ENCODE measurements around the gene CCDC9B. TPM values are rescaled to one million over a fixed set of nuclear protein-coding genes. Genes with fewer than 3 reads are reported as not detected.

Gene CCDC9B
- polyA plus RNA-seq, 1 donor = 7.2 TPM

GRCh38 chr15:40345225-40345866, 4.6 kb upstream of the CCDC9B start:
- peak overlapping the region; percentile 99 for H3K27ac ChIP-seq (ENCODE audit: low read length)
- no peaks in the 10 kb centered on the region for H3K36me3 ChIP-seq (ENCODE audit: control insufficient read depth, insufficient read depth, low read length)
- no peaks in the 10 kb centered on the region for H3K27me3 ChIP-seq (ENCODE audit: control insufficient read depth, insufficient read depth, low read length)
- no CpG with 5 or more reads among the region's 10 CpGs for WGBS (ENCODE audit: insufficient coverage, low lambda C conversion rate)
- H3K4me3 ChIP-seq (ENCODE audit: low read length) = no peak overlapping the region
- DNase-seq = peak in 1 of 2 donors; percentile 33
- H3K4me1 ChIP-seq (ENCODE audit: control insufficient read depth, insufficient read depth, low read length) = peaks cover 93% of the 10 kb centered on the region
- no peaks in the 10 kb centered on the region for H3K9me3 ChIP-seq (ENCODE audit: control insufficient read depth, low read depth, low read length)

- Histone ChIP-seq H3K27me3 (ENCODE audit: control insufficient read depth, insufficient read depth, low read length) (no peaks in the 10 kb centered on the region), H3K4me1 (ENCODE audit: control insufficient read depth, insufficient read depth, low read length) (peaks cover 93% of the 10 kb centered on the region), H3K9me3 (ENCODE audit: control insufficient read depth, low read depth, low read length) (no peaks in the 10 kb centered on the region), H3K36me3 (ENCODE audit: control insufficient read depth, insufficient read depth, low read length) (no peaks in the 10 kb centered on the region), H3K4me3 (ENCODE audit: low read length) (no peak overlapping the region), H3K27ac (ENCODE audit: low read length) (peak overlapping the region; percentile 99)
- DNase-seq = peak; percentile 66
- no CpG with 5 or more reads among the region's 15 CpGs for WGBS (ENCODE audit: insufficient coverage, low lambda C conversion rate)
These were observed 3.9 kb upstream of the CCDC9B start for GRCh38 chr15:40344631-40345120.

GRCh38 chr15:40344217-40344616, 3.5 kb upstream of the CCDC9B start:
- Histone ChIP-seq H3K27me3 (ENCODE audit: control insufficient read depth, insufficient read depth, low read length) (no peaks in the 10 kb centered on the region), H3K27ac (ENCODE audit: low read length) (no peak overlapping the region), H3K36me3 (ENCODE audit: control insufficient read depth, insufficient read depth, low read length) (no peaks in the 10 kb centered on the region), H3K4me1 (ENCODE audit: control insufficient read depth, insufficient read depth, low read length) (peaks cover 93% of the 10 kb centered on the region), H3K4me3 (ENCODE audit: low read length) (no peak overlapping the region), H3K9me3 (ENCODE audit: control insufficient read depth, low read depth, low read length) (no peaks in the 10 kb centered on the region)
- WGBS (ENCODE audit: insufficient coverage, low lambda C conversion rate) = no CpG with 5 or more reads among the region's 6 CpGs
- no peak for DNase-seq

- Histone ChIP-seq H3K9me3 (ENCODE audit: control insufficient read depth, low read depth, low read length) (no peaks in the 10 kb centered on the region), H3K27ac (ENCODE audit: low read length) (no peak overlapping the region), H3K36me3 (ENCODE audit: control insufficient read depth, insufficient read depth, low read length) (no peaks in the 10 kb centered on the region), H3K4me1 (ENCODE audit: control insufficient read depth, insufficient read depth, low read length) (peaks cover 90% of the 10 kb centered on the region), H3K27me3 (ENCODE audit: control insufficient read depth, insufficient read depth, low read length) (no peaks in the 10 kb centered on the region), H3K4me3 (ENCODE audit: low read length) (no peak overlapping the region)
- peak in 1 of 2 donors; percentile 3 for DNase-seq
- no CpG with 5 or more reads among the region's 10 CpGs for WGBS (ENCODE audit: insufficient coverage, low lambda C conversion rate)
These were observed 2.8 kb upstream of the CCDC9B start for GRCh38 chr15:40343512-40343911.

GRCh38 chr15:40342416-40343320, 1.9 kb upstream of the CCDC9B start:
- Histone ChIP-seq H3K9me3 (ENCODE audit: control insufficient read depth, low read depth, low read length) (no peaks in the 10 kb centered on the region), H3K4me1 (ENCODE audit: control insufficient read depth, insufficient read depth, low read length) (peaks cover 90% of the 10 kb centered on the region), H3K27me3 (ENCODE audit: control insufficient read depth, insufficient read depth, low read length) (no peaks in the 10 kb centered on the region), H3K36me3 (ENCODE audit: control insufficient read depth, insufficient read depth, low read length) (no peaks in the 10 kb centered on the region), H3K4me3 (ENCODE audit: low read length) (no peak overlapping the region), H3K27ac (ENCODE audit: low read length) (peak overlapping the region; percentile 51)
- WGBS (ENCODE audit: insufficient coverage, low lambda C conversion rate) = no CpG with 5 or more reads among the region's 7 CpGs
- peak in 1 of 2 donors; percentile 53 for DNase-seq

- peak overlapping the region; percentile 16 for H3K4me3 ChIP-seq (ENCODE audit: low read length)
- peak overlapping the region; percentile 82 for H3K27ac ChIP-seq (ENCODE audit: low read length)
- H3K36me3 ChIP-seq (ENCODE audit: control insufficient read depth, insufficient read depth, low read length) = no peaks in the 10 kb centered on the region
- WGBS (ENCODE audit: insufficient coverage, low lambda C conversion rate) = no CpG with 5 or more reads among the region's 14 CpGs
- no peaks in the 10 kb centered on the region for H3K27me3 ChIP-seq (ENCODE audit: control insufficient read depth, insufficient read depth, low read length)
- peaks cover 85% of the 10 kb centered on the region for H3K4me1 ChIP-seq (ENCODE audit: control insufficient read depth, insufficient read depth, low read length)
- DNase-seq = peak in 1 of 2 donors; percentile 63
- H3K9me3 ChIP-seq (ENCODE audit: control insufficient read depth, low read depth, low read length) = no peaks in the 10 kb centered on the region
These were observed 550 bp downstream of the CCDC9B start for GRCh38 chr15:40340038-40340739.

GRCh38 chr15:40339621-40339945, 1.2 kb downstream of the CCDC9B start:
- Histone ChIP-seq H3K4me3 (ENCODE audit: low read length) (no peak overlapping the region), H3K9me3 (ENCODE audit: control insufficient read depth, low read depth, low read length) (no peaks in the 10 kb centered on the region), H3K27ac (ENCODE audit: low read length) (peak overlapping the region; percentile 82), H3K27me3 (ENCODE audit: control insufficient read depth, insufficient read depth, low read length) (no peaks in the 10 kb centered on the region), H3K4me1 (ENCODE audit: control insufficient read depth, insufficient read depth, low read length) (peaks cover 85% of the 10 kb centered on the region), H3K36me3 (ENCODE audit: control insufficient read depth, insufficient read depth, low read length) (no peaks in the 10 kb centered on the region)
- WGBS (ENCODE audit: insufficient coverage, low lambda C conversion rate) = no CpG with 5 or more reads among the region's 7 CpGs
- peak in 1 of 2 donors; percentile 8 for DNase-seq

- peak in 1 of 2 donors; percentile 16 for DNase-seq
- Histone ChIP-seq H3K27me3 (ENCODE audit: control insufficient read depth, insufficient read depth, low read length) (no peaks in the 10 kb centered on the region), H3K4me3 (ENCODE audit: low read length) (no peak overlapping the region), H3K27ac (ENCODE audit: low read length) (no peak overlapping the region), H3K4me1 (ENCODE audit: control insufficient read depth, insufficient read depth, low read length) (peaks cover 85% of the 10 kb centered on the region), H3K9me3 (ENCODE audit: control insufficient read depth, low read depth, low read length) (no peaks in the 10 kb centered on the region), H3K36me3 (ENCODE audit: control insufficient read depth, insufficient read depth, low read length) (no peaks in the 10 kb centered on the region)
- no CpG with 5 or more reads among the region's 11 CpGs for WGBS (ENCODE audit: insufficient coverage, low lambda C conversion rate)
These were observed 1.7 kb downstream of the CCDC9B start for GRCh38 chr15:40338921-40339620.

- H3K4me1 ChIP-seq (ENCODE audit: control insufficient read depth, insufficient read depth, low read length) = peaks cover 84% of the 10 kb centered on the region
- DNase-seq = peak; percentile 67 to 77
- H3K4me3 ChIP-seq (ENCODE audit: low read length) = no peak overlapping the region
- no peak overlapping the region for H3K27ac ChIP-seq (ENCODE audit: low read length)
- H3K27me3 ChIP-seq (ENCODE audit: control insufficient read depth, insufficient read depth, low read length) = no peaks in the 10 kb centered on the region
- WGBS (ENCODE audit: insufficient coverage, low lambda C conversion rate) = no CpG with 5 or more reads among the region's 11 CpGs
- H3K36me3 ChIP-seq (ENCODE audit: control insufficient read depth, insufficient read depth, low read length) = no peaks in the 10 kb centered on the region
- no peaks in the 10 kb centered on the region for H3K9me3 ChIP-seq (ENCODE audit: control insufficient read depth, low read depth, low read length)
These were observed 2.6 kb downstream of the CCDC9B start for GRCh38 chr15:40338041-40338657.
